Measurements from ENCODE around the gene STK36.

DNA sequence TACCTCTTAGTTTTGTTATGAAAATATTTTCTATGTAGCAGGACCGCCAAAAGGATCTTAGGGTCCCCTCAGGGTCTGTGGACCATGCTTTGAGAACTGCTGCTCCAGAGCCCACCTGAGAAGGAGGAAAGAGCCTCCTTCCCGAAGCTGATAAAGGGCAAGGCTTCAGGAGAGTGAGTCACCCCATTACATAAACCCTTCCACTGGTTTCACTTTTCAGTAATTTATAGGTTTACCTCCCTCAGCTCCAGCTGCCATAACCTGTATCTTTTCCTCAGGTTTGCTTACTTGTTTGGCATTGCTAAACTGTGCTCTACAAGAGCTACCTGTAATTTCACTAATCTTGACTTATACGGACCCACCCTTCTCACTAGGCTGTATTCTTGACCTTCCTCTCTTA, 45.4 kb downstream of the STK36 start:
- TF ChIP-seq, protein P1, sequence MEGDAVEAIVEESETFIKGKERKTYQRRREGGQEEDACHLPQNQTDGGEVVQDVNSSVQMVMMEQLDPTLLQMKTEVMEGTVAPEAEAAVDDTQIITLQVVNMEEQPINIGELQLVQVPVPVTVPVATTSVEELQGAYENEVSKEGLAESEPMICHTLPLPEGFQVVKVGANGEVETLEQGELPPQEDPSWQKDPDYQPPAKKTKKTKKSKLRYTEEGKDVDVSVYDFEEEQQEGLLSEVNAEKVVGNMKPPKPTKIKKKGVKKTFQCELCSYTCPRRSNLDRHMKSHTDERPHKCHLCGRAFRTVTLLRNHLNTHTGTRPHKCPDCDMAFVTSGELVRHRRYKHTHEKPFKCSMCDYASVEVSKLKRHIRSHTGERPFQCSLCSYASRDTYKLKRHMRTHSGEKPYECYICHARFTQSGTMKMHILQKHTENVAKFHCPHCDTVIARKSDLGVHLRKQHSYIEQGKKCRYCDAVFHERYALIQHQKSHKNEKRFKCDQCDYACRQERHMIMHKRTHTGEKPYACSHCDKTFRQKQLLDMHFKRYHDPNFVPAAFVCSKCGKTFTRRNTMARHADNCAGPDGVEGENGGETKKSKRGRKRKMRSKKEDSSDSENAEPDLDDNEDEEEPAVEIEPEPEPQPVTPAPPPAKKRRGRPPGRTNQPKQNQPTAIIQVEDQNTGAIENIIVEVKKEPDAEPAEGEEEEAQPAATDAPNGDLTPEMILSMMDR (IDR thresholded peaks at IDR 0.05) = no peak
- TF ChIP-seq GRHL2 (CRISPR knock-in tag; IDR thresholded peaks at IDR 0.05; ENCODE audit: insufficient replicate concordance, severe bottlenecking) (no peak), NR2C2 (CRISPR knock-in tag; IDR thresholded peaks at IDR 0.05) (no peak), NR1H2 (CRISPR knock-in tag; IDR thresholded peaks at IDR 0.05) (no peak), ZNF671 (CRISPR knock-in tag; IDR thresholded peaks at IDR 0.05) (no peak), SMAD3 (CRISPR knock-in tag; IDR thresholded peaks at IDR 0.05; ENCODE audit: borderline replicate concordance) (no peak), SMAD4 (CRISPR knock-in tag; IDR thresholded peaks at IDR 0.05) (no peak)
- TF ChIP-seq, protein P2, sequence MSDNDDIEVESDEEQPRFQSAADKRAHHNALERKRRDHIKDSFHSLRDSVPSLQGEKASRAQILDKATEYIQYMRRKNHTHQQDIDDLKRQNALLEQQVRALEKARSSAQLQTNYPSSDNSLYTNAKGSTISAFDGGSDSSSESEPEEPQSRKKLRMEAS (CRISPR knock-in tag; IDR thresholded peaks at IDR 0.05) = no peak
- TF ChIP-seq, protein P3, sequence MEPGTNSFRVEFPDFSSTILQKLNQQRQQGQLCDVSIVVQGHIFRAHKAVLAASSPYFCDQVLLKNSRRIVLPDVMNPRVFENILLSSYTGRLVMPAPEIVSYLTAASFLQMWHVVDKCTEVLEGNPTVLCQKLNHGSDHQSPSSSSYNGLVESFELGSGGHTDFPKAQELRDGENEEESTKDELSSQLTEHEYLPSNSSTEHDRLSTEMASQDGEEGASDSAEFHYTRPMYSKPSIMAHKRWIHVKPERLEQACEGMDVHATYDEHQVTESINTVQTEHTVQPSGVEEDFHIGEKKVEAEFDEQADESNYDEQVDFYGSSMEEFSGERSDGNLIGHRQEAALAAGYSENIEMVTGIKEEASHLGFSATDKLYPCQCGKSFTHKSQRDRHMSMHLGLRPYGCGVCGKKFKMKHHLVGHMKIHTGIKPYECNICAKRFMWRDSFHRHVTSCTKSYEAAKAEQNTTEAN (CRISPR knock-in tag; IDR thresholded peaks at IDR 0.05) = no peak
- TF ChIP-seq, protein P4, sequence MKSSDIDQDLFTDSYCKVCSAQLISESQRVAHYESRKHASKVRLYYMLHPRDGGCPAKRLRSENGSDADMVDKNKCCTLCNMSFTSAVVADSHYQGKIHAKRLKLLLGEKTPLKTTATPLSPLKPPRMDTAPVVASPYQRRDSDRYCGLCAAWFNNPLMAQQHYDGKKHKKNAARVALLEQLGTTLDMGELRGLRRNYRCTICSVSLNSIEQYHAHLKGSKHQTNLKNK (CRISPR knock-in tag; IDR thresholded peaks at IDR 0.05) = no peak
- TF ChIP-seq, protein P5, sequence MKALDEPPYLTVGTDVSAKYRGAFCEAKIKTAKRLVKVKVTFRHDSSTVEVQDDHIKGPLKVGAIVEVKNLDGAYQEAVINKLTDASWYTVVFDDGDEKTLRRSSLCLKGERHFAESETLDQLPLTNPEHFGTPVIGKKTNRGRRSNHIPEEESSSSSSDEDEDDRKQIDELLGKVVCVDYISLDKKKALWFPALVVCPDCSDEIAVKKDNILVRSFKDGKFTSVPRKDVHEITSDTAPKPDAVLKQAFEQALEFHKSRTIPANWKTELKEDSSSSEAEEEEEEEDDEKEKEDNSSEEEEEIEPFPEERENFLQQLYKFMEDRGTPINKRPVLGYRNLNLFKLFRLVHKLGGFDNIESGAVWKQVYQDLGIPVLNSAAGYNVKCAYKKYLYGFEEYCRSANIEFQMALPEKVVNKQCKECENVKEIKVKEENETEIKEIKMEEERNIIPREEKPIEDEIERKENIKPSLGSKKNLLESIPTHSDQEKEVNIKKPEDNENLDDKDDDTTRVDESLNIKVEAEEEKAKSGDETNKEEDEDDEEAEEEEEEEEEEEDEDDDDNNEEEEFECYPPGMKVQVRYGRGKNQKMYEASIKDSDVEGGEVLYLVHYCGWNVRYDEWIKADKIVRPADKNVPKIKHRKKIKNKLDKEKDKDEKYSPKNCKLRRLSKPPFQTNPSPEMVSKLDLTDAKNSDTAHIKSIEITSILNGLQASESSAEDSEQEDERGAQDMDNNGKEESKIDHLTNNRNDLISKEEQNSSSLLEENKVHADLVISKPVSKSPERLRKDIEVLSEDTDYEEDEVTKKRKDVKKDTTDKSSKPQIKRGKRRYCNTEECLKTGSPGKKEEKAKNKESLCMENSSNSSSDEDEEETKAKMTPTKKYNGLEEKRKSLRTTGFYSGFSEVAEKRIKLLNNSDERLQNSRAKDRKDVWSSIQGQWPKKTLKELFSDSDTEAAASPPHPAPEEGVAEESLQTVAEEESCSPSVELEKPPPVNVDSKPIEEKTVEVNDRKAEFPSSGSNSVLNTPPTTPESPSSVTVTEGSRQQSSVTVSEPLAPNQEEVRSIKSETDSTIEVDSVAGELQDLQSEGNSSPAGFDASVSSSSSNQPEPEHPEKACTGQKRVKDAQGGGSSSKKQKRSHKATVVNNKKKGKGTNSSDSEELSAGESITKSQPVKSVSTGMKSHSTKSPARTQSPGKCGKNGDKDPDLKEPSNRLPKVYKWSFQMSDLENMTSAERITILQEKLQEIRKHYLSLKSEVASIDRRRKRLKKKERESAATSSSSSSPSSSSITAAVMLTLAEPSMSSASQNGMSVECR (CRISPR knock-in tag; IDR thresholded peaks at IDR 0.05; ENCODE audit: borderline replicate concordance) = no peak

Measured in WTC11 (cell line).